Ishikawa (cell line): Measurements from ENCODE around the gene DNAJB12.

Experiments
- CEBPB ChIP-seq: IDR thresholded peaks from 2 replicates; pipeline ENCODE4 v1.6.1; 2012
- CREB1 ChIP-seq: IDR thresholded peaks from 2 replicates; pipeline ENCODE4 v1.6.1; 2012; ENCODE audit warnings: low read depth
- EGR1 ChIP-seq: IDR thresholded peaks from 2 replicates; pipeline ENCODE4 v1.6.1; 2012
- EP300 ChIP-seq: IDR thresholded peaks from 2 replicates; pipeline ENCODE4 v1.6.1; 2012; ENCODE audit warnings: borderline replicate concordance
- FOXM1 ChIP-seq: IDR thresholded peaks from 2 replicates; pipeline ENCODE4 v1.6.1; 2012; ENCODE audit warnings: low read depth, borderline replicate concordance
- NFIC ChIP-seq: IDR thresholded peaks from 2 replicates; pipeline ENCODE4 v1.6.1; 2012
- RAD21 ChIP-seq: IDR thresholded peaks from 2 replicates; pipeline ENCODE4 v1.6.1; 2012; ENCODE audit warnings: low read depth
- TAF1 ChIP-seq: IDR thresholded peaks from 2 replicates; pipeline ENCODE4 v1.6.1; 2012; ENCODE audit warnings: low read depth, mild to moderate bottlenecking
- TCF12 ChIP-seq: IDR thresholded peaks from 2 replicates; pipeline ENCODE4 v1.6.1; 2012; ENCODE audit warnings: low read depth
- TEAD4 ChIP-seq: IDR thresholded peaks from 2 replicates; pipeline ENCODE4 v1.6.1; 2012
- YY1 ChIP-seq: IDR thresholded peaks from 2 replicates; pipeline ENCODE4 v1.6.1; 2012; ENCODE audit warnings: low read depth
- ZBTB7A ChIP-seq: IDR thresholded peaks from 2 replicates; pipeline ENCODE4 v1.6.1; 2012; ENCODE audit warnings: low read depth
- TF ChIP-seq, protein P1 (sequence below): IDR thresholded peaks from 2 replicates; pipeline ENCODE4 v1.6.1; 2012
- TF ChIP-seq, protein P2 (sequence below): IDR thresholded peaks from 2 replicates; pipeline ENCODE4 v1.6.1; 2012; ENCODE audit warnings: low read depth, mild to moderate bottlenecking
- TF ChIP-seq, protein P3 (sequence below): IDR thresholded peaks from 2 replicates; pipeline ENCODE4 v1.6.1; 2012

The DNAJB12 gene

DNA sequence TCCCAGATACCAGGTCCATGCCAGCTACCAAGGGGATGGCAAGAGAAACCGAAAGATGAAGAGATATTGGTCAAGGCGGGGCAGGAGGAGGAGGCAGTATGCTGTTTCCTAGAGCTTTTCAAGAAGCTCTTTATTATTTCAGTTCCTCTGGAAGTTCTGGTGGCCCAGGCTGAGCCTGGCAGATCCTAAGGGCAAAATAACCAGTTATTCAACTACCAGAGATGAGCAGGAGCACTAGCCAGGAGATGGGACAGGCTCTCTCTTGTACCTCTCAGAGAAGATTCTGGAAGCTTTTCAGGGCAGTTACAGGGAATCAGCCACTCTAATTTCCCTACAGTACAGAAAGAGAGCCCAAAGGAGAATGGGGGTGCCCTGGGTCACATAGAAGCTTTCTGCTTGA, 5.3 kb downstream of the DNAJB12 start:
- TF ChIP-seq, protein P1, sequence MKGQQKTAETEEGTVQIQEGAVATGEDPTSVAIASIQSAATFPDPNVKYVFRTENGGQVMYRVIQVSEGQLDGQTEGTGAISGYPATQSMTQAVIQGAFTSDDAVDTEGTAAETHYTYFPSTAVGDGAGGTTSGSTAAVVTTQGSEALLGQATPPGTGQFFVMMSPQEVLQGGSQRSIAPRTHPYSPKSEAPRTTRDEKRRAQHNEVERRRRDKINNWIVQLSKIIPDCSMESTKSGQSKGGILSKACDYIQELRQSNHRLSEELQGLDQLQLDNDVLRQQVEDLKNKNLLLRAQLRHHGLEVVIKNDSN = no peak
- TF ChIP-seq RAD21 = no peak
- TF ChIP-seq TAF1 = no peak
- no peak for TF ChIP-seq EGR1
- TF ChIP-seq FOXM1 = no peak

DNA sequence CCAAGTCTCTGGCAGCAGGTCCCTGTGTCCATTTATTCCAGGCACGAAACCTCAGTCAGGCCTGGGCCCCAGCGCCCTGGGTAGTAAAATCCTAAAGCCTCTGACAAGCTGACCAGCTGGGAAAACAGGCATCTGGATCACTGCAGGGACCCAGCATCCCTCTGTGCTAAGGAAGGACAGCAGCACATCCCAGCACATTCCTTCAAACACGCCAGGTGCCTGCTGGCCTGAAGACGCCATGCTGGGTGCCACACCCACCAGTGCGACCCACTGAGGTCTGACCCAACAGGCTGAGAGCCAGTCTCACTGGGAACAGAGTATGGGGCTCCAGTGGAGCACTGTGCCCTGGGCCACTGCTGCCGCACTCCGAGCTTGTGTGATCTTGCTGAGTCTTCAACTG, 6.4 kb downstream of the DNAJB12 start:
- TF ChIP-seq RAD21 (no peak), CREB1 (no peak), TCF12 (peak; percentile 43; the same call in 1 of the 2 replicates)

DNA sequence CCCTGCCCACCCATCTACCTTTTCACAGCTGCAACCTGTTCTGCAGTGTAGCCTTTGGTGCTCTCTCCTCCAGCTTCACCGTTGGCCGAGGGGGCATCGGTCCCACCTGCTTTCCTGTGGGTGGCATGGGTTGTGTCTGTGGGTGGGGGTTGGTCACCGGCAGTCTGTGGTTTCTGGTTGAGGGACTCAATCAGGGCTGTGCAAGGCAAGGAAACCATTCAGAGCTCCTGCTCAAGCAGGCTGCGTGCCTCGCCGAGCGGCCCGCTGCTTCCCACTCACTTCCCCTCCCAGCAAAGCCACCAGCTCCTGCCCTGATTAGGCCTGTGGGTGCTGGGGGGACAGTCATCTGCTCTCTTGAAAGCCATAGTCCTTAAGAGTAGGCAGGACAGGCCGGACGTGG, 9.8 kb downstream of the DNAJB12 start:
- TF ChIP-seq EP300 (no peak), EGR1 (no peak), NFIC (no peak)
- TF ChIP-seq, protein P1 = no peak

DNA sequence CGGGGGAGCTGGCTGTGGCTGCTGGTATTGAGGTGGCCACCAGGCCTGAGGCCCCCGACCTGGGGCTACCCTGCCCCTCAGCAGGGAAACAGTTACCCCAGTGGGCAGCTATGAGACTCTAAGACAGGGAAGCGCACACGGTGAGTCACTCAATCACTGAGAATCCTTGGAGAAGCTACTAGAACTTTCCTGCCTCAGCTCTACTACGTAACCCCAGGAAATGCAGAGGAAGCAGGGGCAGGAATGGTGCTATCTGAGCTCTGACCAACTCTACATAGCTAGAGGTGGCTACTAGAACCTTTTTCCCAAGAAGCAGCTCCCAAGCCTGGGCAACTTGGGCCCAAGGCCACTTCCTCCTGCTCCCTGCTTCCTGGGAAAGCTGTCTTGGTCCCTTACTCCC, 11.8 kb downstream of the DNAJB12 start:
- TF ChIP-seq TAF1 (no peak), TEAD4 (no peak), CEBPB (no peak), FOXM1 (no peak)
- TF ChIP-seq, protein P2, sequence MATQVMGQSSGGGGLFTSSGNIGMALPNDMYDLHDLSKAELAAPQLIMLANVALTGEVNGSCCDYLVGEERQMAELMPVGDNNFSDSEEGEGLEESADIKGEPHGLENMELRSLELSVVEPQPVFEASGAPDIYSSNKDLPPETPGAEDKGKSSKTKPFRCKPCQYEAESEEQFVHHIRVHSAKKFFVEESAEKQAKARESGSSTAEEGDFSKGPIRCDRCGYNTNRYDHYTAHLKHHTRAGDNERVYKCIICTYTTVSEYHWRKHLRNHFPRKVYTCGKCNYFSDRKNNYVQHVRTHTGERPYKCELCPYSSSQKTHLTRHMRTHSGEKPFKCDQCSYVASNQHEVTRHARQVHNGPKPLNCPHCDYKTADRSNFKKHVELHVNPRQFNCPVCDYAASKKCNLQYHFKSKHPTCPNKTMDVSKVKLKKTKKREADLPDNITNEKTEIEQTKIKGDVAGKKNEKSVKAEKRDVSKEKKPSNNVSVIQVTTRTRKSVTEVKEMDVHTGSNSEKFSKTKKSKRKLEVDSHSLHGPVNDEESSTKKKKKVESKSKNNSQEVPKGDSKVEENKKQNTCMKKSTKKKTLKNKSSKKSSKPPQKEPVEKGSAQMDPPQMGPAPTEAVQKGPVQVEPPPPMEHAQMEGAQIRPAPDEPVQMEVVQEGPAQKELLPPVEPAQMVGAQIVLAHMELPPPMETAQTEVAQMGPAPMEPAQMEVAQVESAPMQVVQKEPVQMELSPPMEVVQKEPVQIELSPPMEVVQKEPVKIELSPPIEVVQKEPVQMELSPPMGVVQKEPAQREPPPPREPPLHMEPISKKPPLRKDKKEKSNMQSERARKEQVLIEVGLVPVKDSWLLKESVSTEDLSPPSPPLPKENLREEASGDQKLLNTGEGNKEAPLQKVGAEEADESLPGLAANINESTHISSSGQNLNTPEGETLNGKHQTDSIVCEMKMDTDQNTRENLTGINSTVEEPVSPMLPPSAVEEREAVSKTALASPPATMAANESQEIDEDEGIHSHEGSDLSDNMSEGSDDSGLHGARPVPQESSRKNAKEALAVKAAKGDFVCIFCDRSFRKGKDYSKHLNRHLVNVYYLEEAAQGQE = no peak
- TF ChIP-seq, protein P1 = no peak

DNA sequence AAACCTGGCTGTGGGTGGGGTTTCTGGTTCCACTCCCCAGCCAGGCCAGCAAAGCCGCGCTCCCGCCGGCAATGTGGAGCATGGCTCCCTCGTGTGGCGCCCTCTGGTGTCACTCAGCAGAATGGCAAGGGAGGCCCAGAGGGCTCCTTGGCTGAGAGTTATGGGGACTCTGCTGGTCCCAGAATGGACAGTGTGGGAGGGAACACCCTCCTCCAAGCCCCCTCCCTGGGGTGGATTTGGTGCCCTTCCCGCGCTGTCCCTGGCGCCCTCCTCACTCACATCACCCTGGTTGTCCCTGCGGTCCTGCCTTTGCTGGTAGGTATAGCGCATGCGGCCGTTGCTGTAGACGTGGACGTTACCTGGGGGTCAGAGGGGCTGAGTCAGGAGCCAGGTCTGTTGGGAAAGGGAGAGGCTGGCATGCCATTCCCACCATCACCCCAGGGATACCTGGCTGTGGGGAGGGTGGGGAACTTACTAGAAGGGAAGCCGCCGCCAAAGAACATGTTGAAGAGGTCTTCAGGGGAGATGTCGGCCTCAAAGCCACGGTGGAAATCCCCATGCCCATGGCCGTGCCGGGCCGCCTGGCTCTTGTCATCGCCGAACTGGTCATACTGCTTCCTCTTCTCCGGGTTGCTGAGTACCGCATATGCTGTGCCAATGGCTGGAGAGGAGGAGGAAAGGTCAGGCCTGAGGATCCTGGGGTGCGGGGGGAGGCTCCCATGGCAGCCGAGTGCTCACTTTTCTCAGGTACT, 14.0 kb downstream of the DNAJB12 start:
- TF ChIP-seq CEBPB = no peak
- TF ChIP-seq TEAD4 = no peak
- TF ChIP-seq TAF1 = no peak
- TF ChIP-seq, protein P3, sequence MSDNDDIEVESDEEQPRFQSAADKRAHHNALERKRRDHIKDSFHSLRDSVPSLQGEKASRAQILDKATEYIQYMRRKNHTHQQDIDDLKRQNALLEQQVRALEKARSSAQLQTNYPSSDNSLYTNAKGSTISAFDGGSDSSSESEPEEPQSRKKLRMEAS = peak; percentile 62
- peak; percentile 72; the same call in 1 of the 2 replicates for TF ChIP-seq RAD21
- no peak for TF ChIP-seq EP300
- peak; percentile 65 for TF ChIP-seq YY1
- TF ChIP-seq TCF12 = no peak
- TF ChIP-seq FOXM1 = no peak
- no peak for TF ChIP-seq EGR1

DNA sequence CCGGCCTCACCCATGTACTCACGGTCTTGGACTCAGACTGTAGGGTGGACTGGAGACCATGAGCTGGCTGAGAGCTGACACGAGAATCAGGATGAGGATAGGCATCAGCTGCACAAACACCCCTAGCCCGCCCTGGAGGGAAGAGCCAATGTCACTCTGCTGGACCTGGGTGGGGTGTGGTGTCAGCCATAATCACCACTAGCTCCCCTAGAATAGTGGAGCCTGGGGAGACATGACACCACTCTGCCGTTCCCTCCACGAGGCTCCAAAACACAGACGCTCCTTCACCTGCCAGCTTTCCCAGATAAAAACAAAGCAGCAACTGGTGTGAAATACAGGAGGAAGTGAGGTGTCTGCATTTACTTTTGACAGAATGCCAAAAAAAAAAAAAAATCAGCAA, 16.5 kb downstream of the DNAJB12 start:
- TF ChIP-seq EP300 (no peak), NFIC (peak; percentile 46; the same call in 1 of the 2 replicates)

DNA sequence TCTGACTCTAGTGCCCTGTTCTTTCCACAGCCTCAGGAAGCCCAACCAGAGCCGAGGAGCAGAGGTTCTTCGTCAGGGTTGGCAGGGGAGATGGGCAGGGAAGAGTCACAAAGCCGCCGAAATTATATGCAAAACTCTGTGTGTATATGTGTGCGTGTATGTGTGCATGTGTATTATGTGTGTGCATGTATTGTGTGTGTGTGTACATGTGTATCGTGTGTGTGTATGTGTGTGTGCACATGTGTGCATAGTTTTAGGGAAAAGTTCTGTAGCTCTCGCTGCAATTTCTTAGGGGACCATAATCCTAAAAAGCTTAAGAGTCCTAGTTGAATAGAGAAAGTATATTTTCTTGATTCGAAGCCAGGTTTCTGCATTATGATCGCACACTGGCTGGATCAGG, 17.0 kb downstream of the DNAJB12 start:
- no peak for TF ChIP-seq RAD21
- TF ChIP-seq, protein P1 = no peak
- no peak for TF ChIP-seq FOXM1
- no peak for TF ChIP-seq CREB1
- no peak for TF ChIP-seq EP300
- TF ChIP-seq NFIC = no peak
- no peak for TF ChIP-seq TEAD4
- no peak for TF ChIP-seq CEBPB
- TF ChIP-seq, protein P2 = no peak
- no peak for TF ChIP-seq EGR1
- TF ChIP-seq YY1 = no peak
- TF ChIP-seq ZBTB7A = no peak
